ENCODE results near the gene ECHS1.
"Not testable (repeated sequence)": the region's sequence is repeated elsewhere in the genome, so short reads cannot be mapped to it uniquely, and the experiment has no call there.

The ECHS1 gene

DNA sequence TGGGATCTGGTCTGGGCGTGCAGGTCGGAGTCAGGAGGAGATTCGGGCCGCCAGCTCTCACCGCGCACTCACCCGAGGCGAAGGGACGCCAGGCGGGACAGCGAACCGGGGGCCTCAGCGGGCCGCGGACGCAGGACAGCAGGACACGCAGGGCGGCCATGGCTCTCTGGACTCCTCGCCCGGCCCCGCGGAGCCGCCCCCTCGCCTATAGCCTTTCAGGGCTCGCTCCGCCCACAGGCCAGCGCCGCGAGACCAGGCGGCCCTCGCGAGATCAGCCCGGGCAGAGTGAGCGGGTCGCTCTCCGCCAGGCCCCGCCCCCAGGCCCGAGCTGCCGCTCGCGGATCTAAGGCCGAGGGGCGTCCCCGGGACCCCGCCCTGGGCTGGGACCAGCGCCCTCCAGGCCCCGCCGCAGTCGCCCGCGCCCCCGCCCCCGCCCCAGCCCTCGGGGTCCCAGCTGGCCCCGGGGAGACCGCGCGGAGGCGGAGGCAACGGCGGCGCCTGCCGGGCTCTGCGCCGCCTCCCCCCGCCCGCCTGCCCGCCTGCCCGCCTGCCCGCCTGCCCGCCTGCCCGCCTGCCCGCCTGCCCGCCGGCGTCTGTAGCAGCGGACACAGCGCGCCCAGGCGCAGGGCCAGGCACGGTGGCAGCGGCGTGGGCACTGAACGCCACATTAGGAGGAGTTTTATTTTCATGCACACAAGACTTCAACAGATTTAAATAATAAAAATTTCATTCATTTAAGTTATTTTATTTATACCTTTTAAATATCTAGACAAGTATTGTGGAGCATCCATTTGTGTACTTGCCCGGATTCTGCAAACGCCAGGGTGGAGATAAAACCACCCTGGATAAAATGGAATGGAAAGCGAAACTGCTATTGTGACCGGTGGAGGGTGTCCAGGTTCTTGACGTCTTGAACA lies at the start of gene ECHS1:
Gene ECHS1 (minus strand): TSS at position 181 of the 917 bp plus-strand sequence. CDS start 21 bp downstream, at position 160.
- DNase-seq (ENCODE audit: low spot score): peak; percentile 89

DNA sequence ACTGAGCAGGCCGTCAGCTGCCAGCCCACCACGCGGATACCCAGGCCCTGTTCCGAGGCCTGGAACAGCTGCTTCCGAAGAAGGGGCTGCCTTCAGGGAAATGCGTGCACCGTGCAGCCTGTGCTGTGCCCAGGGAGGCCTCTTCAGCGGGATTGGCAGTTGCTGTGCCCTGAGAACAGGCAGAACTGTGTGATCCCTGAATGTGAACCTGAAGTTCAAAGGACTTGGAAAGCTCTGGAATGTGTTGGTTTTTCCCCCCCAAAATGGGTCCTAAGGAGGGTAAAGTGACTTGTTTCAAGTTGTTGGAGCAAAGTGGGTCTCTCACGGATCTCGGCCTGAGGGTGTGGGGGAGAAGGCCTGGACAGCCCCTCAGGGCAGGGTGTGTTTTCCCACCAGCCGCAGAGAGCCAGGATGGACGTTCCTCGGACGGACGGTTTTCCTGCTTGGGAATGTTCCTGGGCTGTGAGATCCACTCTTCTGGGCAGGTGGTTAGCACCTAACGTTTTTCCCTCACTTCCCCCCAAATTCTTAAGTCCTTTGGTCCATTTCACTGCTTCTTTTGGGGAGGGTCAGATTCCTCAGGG lies 49.2 kb upstream of the ECHS1 start:
- no peak for DNase-seq (ENCODE audit: low spot score)

DNA sequence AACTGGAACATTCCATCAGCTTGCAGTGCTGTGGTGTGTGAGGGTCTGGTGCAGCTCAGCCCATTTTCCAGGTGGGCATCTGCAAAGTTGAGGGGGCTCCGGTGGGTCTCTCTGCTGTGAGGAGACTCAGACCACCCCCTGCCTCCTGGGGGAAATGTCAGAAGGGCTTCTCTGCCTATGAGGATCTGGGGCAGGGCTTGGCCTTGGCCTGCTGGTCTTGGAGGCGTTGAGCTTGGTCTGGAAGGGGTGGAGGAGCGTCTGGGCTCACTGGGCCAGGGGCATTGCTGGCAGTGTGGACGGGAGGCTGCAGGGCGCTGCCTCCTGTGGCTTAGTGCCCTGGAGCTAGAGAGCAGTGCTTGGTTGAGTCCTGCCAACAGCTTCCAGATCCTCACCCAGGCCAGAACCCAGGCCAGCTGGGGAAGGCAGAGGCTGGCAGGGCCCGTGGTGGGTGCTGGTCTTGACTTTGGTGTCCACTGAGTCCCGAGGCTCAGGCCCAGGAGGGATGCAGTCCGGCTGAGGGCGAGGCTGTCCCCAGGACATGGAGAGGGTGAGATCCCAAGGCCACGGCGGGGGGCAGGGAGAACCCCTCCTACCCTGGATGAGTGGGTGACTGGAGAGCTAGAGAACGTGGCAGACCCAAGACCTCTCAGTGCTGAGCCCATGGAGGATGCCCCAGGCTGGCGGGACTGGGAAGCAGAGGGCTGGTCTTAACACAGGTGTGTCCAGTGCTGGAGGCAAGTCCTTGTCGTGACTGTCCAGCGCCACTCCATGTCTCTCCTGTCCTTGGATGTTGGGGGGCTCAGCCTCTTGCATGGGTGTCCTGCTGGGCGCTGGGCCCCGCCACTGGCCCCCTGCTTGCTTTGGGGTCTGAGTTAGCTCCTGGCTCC lies 48.4 kb upstream of the ECHS1 start:
- no peak for DNase-seq (ENCODE audit: low spot score)

DNA sequence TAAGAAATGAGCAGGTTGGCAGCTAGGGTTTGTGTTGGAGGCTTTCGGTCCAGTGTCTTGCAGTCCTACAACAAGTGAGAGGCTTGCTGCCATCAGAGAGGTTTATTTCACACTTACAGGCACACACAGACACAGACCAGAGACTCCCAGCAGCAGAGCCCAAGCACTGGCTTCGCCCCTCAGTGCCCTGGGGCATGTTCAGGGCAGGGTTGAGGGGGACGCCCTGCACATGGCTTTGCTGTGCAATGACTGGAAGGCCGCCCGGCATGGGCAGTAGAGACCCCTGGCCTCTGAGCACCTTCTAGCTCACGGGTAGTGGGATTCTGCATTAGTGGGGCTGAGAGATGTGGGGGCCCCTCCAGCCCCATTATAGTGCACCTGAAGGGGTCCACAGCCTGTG lies 47.4 kb upstream of the ECHS1 start:
- no peak for DNase-seq (ENCODE audit: low spot score)

DNA sequence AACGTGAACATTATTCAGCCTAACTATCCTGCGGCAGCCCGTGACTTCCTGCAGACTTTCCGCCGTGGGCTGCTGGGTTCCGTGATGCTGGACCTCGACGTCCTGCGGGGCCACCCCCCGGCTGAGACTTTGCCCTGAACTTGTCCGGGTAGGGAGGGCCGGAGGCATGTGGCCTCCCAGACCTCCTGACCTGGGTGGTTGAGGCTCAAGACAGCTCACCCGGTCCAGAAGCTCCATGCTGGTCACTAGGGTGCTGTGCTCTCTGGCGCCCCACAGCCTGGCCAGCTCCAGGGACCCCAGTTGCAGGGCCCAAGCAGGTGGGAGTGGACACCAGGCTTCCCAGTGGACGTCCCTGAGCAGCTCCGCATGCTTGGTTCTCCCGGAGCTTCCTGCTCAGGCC lies 46.9 kb upstream of the ECHS1 start:
- DNase-seq (ENCODE audit: low spot score): no peak

DNA sequence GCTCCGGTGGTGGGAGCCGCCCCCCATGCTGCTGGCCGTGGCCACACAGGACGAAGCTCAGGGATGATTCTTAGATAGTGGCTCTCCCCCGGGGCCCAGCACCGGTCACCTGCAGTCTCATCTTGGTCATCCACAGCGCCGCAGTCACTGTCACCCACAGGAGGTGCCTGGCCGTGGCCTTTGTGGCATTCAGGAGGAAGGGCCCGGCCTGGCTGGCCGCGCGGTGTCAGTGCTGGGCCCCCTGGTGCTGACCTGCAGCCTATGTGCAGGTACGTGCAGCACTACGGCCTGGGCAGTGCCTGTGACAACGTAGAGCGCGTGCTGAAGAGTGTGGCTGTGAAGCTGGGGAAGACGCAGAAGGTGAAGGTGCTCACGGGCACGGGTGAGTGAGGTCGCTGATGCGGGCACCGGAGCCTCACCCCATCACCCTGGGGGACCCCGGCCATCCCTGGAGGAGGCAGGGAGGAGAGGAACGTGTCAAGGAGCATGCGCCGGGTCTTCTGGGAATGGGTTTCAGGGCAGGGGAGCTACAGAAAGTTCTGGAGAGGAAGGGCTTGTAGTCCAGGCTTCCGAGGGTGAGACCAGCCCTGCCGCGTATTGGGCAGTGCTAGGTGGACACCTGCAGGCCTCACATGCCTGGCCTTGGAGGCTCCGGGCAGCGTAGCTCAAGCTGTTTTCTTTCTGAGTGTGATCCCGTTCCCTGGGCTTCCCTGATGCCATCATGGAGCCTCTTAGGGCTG lies 46.2 kb upstream of the ECHS1 start:
- DNase-seq (ENCODE audit: low spot score): no peak

DNA sequence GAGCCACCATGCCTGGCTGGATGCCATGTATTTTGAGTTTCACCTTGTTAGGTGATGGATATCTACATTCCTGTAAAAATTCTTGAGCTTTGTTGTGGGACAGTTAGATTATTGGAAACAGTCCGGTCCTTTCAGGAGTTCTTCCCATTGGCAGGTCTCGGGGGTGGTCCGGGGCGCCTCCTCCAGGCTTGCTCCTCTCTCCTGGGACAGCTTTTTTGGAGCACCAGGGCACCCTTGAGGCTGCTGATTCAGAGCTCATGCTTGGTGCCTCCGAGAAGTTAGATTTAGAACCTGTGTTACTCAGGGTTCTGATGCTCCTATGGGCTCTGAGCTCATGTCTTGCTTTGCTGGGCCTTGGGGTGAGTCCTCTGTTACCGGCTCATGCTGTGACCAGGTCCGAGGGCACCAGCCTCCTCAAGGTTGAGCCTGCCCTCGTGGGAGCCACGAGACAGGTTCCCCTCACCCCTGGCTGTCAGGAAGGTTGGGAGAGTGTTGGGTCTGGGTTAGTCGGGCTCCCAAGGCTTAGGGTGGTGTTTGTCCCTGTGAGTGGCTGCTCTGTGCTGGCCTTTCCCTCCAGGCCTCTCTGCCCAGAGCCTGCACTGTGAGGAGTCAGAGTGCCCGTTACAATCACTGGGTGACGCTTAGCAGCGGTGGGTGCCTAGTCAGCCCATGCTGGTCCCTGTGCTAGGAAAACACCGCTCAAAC lies 45.3 kb upstream of the ECHS1 start:
- no peak for DNase-seq (ENCODE audit: low spot score)

DNA sequence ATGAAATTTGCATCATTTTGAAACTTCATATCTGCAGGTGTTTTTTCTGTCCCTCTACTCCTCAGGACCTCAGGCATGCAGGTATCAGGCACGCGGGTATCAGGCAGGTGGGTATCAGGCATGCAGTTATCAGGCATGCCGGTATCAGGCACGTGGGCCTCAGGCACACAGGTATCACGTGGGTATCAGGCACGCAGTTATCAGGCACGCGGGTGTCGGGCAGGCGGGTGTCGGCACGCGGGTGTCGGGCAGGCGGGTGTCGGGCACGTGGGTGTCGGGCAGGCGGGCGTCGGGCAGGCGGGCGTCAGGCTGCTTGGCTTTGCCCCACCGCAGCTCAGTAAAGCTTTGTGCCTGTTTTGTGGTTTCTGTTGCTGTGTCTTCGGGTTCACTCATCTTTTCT lies 42.6 kb upstream of the ECHS1 start:
- no peak for DNase-seq (ENCODE audit: low spot score)

DNA sequence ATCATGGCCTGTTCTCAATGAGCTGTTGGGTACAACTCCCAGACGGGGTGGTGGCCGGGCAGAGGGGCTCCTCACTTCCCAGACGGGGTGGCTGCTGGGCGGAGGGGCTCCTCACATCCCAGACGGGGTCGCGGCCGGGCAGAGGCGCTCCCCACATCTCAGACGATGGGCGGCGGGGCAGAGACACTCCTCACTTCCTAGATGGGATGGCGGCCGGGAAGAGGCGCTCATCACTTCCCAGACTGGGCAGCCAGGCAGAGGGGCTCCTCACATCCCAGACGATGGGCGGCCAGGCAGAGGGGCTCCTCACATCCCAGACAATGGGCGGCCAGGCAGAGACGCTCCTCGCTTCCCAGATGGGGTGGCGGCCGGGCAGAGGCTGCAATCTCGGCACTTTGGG lies 41.2 kb upstream of the ECHS1 start:
- DNase-seq (ENCODE audit: low spot score): not testable (repeated sequence)

DNA sequence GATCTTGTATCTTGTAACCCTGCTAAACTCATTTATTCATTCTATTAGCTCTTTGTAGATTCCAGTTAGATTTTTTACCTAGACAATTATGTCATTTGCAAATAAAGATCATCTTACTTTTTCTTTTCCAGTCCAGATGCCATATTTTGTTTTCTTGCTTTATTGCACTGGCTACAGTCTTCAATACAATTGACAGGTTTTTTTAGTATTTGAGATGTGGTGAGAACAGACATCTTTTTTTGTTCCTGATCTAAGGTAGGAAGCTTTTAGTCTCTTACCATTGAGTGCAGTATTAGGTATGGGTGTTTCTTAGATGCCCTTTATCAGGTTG lies 39.2 kb upstream of the ECHS1 start:
- DNase-seq (ENCODE audit: low spot score): no peak

DNA sequence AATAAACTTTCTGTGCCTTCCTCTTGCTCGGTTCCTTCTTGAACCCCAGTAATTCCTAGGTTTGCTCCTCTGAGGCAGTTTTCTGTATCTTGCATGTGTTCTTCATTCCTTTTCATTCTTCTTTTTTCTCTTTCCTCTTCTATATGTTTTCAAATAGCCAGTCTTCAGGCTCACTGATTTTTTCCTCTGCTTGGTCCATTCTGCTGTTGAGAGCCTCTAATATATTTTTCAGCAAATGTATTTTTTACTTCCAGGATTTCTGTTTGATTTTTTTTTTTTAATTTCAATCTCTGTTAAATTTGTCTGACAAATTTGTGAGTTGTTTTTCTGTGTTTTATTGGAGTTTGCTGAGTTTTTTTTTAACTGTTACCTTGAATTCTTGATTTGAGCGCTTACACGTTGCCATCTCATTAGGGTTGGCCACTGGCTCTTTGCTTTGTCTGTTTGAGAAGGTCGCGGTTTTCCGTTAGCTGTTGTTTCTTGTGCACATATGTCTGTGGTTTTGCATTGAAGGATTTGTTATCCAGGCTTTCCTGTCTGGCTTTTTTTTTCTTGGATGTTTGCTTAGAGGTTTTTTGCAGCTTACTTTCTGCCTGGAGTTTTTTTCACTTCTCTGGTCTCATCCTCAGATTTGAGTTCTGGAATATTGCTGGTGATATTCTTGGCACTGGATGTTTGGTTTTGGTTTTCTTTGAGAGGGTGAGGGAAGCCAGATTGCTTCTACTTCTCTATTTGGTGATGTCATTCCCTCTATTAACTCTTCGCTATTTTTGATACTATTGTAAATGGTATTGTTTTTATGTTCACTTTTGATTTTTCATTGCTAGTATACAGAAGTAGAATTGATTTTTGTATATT lies 38.6 kb upstream of the ECHS1 start:
- DNase-seq (ENCODE audit: low spot score): no peak

DNA sequence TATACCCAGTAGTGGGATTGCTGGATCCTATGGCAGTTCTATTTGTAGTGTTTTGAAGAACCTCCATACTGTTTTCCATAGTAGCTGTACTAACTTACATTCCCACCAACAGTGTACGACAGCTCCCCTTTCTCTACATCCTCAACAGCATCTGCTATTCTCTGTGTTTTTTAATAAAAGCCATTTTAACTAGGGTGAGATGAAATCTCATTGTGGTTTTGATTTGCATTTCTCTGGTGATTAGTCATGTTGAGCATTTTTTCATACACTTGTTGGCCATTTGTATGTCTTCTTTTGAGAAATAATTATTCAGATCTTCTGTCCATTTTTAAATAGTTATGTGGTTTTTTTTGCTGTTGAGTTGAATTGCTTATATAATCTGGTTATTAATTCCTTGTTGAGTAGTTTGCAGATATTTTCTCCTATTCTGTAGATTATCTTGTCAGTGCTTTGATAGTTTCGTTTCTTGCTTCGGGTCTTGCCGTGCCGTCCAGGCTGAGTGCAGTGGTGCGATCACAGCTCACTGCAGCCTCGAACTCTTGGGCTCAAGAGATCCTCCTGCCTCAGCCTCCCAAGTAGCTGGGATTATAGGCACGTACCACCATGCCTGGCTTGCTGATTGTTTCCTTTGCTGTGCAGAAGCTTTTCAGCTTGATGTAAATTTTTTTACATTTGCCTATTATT lies 32.8 kb upstream of the ECHS1 start:
- no peak for DNase-seq (ENCODE audit: low spot score)

DNA sequence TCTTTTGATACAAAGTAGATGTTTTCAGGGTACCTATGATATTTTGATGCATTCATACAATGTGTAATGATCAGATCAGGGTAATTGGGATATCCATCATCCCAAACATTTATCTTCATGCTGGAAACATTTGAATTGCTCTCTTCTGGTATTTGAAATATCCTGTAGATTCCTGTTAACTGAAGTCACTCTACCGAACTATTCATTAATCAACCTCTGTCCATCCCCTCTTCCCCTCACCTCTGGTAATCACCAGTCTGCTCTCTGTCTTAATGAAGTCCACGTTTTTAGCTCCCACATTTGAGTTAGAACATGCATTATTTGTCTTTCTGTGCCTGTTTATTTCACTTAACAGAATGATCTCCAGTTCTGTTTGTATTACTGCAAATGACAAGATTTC lies 32.1 kb upstream of the ECHS1 start:
- no peak for DNase-seq (ENCODE audit: low spot score)

DNA sequence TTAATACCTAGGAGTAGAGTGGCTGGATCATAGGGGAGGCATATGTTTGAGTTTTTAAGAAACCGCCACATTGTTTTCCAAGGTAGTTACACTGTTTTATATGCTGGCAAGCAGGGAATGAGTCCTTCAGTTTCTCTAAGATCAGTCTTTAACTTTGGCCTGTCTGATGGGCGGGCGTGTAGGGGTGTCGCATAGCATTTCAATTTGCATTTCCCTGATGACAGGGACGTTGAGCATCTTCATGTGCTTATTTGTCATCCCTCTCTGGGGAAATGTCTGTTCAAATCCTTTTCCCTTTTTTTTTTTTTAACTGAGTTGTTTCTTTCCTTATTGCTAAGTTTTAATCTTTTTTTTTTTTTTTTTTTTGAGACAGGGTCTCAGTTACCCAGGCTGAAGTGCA lies 30.6 kb upstream of the ECHS1 start:
- DNase-seq (ENCODE audit: low spot score): no peak

DNA sequence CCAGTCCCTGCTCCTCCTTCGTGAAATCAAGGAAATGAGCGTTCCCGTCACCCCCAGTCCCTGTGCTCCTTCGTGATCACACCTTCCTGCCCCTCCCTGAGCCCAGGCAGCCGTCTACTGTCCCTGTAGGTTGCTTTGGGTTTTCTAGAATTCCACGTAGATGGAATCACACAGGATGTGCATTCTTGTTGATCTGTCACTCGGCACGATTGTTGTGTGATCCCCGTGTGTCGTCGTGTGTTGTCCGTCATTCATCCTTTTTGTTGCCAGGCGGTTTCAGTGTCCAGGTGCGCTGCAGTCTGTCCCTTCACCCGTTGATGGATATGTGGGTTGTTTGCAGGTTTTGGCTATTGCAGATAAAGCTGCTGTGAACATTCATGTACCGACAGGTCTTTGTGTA lies 30.2 kb upstream of the ECHS1 start:
- no peak for DNase-seq (ENCODE audit: low spot score)

DNA sequence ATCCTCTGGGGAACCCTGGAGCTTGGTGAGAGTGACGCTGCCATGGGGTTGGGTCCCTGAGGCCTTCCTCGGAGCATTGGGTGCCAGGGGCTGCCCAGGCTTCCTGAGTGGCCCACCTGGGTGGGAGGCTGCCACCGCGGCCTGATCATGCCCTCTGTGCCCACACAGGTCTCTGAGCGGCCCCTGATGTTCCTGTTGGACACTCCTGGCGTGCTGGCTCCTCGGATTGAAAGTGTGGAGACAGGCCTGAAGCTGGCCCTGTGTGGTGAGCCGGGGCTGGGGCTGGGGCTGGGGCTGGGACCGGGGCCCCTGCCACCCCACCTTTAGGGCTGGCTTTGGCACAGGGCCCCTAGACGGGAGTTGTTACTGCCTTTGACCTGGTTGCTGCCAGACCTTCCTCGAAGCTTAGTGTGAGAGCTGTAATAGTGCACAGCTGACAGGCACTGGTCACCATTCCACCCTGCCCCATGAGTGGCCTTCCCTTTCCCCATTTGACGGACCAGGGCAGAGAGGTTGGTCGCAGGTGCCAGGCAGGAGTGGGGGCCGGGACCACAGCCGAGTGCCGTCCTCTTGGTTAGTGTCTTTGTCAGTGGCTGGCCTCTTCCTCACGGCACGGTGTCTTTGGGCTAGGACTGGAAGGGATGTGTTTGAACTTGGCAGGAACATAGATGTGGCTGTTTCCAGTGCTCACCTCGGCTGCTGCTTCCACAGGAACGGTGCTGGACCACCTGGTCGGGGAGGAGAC lies 29.0 kb upstream of the ECHS1 start:
- DNase-seq (ENCODE audit: low spot score): no peak

DNA sequence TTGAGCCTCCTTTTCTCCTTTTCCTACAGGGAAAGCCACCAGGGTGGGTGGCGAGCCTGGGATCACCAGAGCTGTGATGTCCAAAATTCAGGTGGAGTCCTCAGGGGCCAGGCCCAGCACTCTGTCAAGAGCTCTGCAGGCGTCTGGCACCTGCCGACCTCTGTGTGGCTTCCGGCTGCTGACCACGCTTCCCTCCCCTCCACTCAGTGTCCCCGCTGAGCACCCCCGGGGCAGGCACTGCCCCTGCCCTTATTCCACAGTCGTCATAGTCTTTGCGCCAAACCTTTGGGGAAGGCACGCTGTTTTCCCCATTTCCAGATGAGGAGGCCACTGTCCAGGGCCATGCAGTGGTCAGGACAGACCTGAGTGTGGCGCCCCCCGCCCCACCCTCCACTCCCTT lies 28.3 kb upstream of the ECHS1 start:
- no peak for DNase-seq (ENCODE audit: low spot score)

DNA sequence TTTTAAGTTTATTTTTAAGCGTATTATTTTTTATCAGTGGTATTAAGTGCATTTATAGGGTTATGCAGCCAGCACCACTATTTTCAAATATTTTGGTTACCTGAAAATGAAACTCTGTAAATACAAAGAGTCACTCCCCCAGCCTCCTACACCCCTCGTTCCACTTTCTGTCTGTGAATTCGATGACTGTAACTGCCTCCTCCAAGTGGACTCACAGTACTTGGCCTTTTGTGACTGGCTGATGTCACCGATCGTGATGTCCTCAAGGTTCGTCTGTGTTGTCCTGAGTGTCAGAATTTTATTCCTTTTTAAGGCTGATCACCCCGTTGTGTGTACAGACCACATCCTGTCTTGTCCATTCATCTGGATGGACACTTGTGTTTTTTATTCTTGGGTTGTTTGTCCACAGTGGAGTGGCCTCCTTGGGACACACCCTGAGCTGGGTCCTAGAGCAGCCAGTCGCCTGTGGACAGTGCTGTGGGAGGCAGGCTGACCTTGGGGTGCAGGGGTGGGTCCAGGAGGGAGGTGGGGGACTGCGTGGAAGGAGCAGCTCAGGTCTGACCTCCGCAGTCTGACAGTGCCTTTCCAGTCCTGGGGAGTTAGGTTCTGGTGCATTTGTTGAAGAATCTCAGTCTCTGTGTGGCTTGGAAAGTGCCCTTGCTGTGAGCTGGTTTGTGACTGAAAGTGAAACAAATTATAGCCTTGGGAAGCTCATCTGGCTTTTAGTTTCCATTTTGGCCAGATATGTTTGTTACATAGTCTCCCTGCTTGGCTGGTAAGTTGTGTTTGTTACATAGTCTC lies 27.7 kb upstream of the ECHS1 start:
- DNase-seq (ENCODE audit: low spot score): no peak

Measured in kidney capillary endothelial cell (primary cell).